ENCODE data around the gene NAT8L.

NAT8L gene

GRCh38 chr4:2096073-2096609, 37.0 kb downstream of the NAT8L start:
- no peak for DNase-seq

- DNase-seq = no peak
Measured at GRCh38 chr4:2101346-2102044, 42.4 kb downstream of the NAT8L start.

GRCh38 chr4:2102045-2102883, 43.1 kb downstream of the NAT8L start:
- no peak for DNase-seq

- no peak for DNase-seq
Measured at GRCh38 chr4:2103127-2103842, 44.2 kb downstream of the NAT8L start.

- no peak for DNase-seq
Measured at GRCh38 chr4:2103843-2104547, 44.9 kb downstream of the NAT8L start.

- DNase-seq = no peak
Measured at GRCh38 chr4:2104556-2105345, 45.6 kb downstream of the NAT8L start.

- DNase-seq = no peak
Measured at GRCh38 chr4:2105559-2105958, 46.4 kb downstream of the NAT8L start.

- no peak for DNase-seq
Measured at GRCh38 chr4:2116687-2117400, 57.7 kb downstream of the NAT8L start.

Data from NCI-H1417 treated with DMSO at 0.1 percent for 48 hours (cell line).